B cell (primary cell): ENCODE measurements around the gene H19. TPM values are rescaled to one million over a fixed set of nuclear protein-coding genes. Genes with fewer than 3 reads are reported as not detected.

Source experiments
- ATAC-seq: fragments of 200-7000 bp; cut with Tn5 transposase; one replicate; pipeline ENCODE4 v1.10.0; 2021; ENCODE audit warnings: low read depth, mild to moderate bottlenecking, moderate number of reproducible peaks, moderate library complexity
- CTCF ChIA-PET: fragments of 350-600 bp; sonication (Branson Sonifier 250); formaldehyde crosslinking; loops from one replicate; lab custom pipeline; 2021; ENCODE audit warnings: antibody characterized with exemption, inconsistent platforms; lab: Charles Lee
- POLR2A ChIA-PET: fragments of 350-600 bp; sonication (Branson Sonifier 250); formaldehyde crosslinking; loops from one replicate; lab custom pipeline; 2021; ENCODE audit warnings: antibody characterized with exemption; lab: Charles Lee
- DNase-seq: peaks from one replicate; pipeline ENCODE4 v3.0.0; 2013
- H2AFZ ChIP-seq: 2 replicates; pipeline ENCODE4 v1.6.1; 2012; ENCODE audit warnings: mild to moderate bottlenecking, low read depth, low read length; ENCODE audit not compliant: insufficient read depth, poor library complexity, severe bottlenecking
- H3K27ac ChIP-seq, 2 donors: 1 replicate in 1 of 2; 2 replicates in 1 of 2; pipeline ENCODE4 v1.5.1; 2012 to 2013; ENCODE audit warnings: low read length in 2 of 2, mild to moderate bottlenecking in 2 of 2, moderate library complexity in 1 of 2
- H3K27me3 ChIP-seq, 4 experiments: fragments of 200-600 bp in 1 of 4; sonication (generic) in 1 of 4; replicated peaks in 1 of 4; 1 replicate in 2 of 4; 2 replicates in 2 of 4; pipeline versions ENCODE4 v1.6.1 to v1.7.0; 2013 to 2016; ENCODE audit warnings: low read length in 3 of 4, mild to moderate bottlenecking in 2 of 4, mixed read lengths in 1 of 4, moderate library complexity in 1 of 4; ENCODE audit not compliant: insufficient read depth in 4 of 4, control insufficient read depth in 3 of 4; ENCODE audit errors: control extremely low read depth in 1 of 4
- H3K36me3 ChIP-seq, 2 experiments: replicated peaks in 1 of 2; 1 replicate in 1 of 2; 2 replicates in 1 of 2; pipeline versions ENCODE4 v1.6.1 to v1.7.1; 2013; ENCODE audit warnings: low read length in 1 of 2; ENCODE audit not compliant: insufficient read depth in 2 of 2, control insufficient read depth in 1 of 2; ENCODE audit errors: control extremely low read depth in 1 of 2, extremely low read depth in 1 of 2
- H3K4me1 ChIP-seq, 2 donors: fragments of 200-600 bp in 1 of 2; sonication (generic) in 1 of 2; 1 replicate in 1 of 2; 2 replicates in 1 of 2; pipeline versions ENCODE4 v1.5.1 to v1.6.1; 2013 to 2017; ENCODE audit warnings: low read length in 2 of 2; ENCODE audit not compliant: control insufficient read depth in 2 of 2, insufficient read depth in 2 of 2
- H3K4me2 ChIP-seq: replicated peaks from 2 replicates; pipeline ENCODE3; 2012; ENCODE audit warnings: mild to moderate bottlenecking, low read depth, low read length; ENCODE audit not compliant: poor library complexity, severe bottlenecking
- H3K4me3 ChIP-seq, 5 experiments: fragments of 200-600 bp in 1 of 5; sonication (generic) in 1 of 5; 1 replicate in 3 of 5; 2 replicates in 2 of 5; pipeline versions ENCODE4 v1.5.1 to v1.7.0; 2011 to 2016; ENCODE audit warnings: low read length in 4 of 5, mild to moderate bottlenecking in 4 of 5, low read depth in 2 of 5, control low read depth in 1 of 5, moderate library complexity in 1 of 5; ENCODE audit not compliant: insufficient read depth in 1 of 5; ENCODE audit errors: control extremely low read depth in 1 of 5, extremely low read depth in 1 of 5
- H3K79me2 ChIP-seq: fragments of 200-600 bp; sonication (generic); one replicate; pipeline ENCODE4 v1.6.0; 2016; ENCODE audit warnings: low read length; ENCODE audit not compliant: control insufficient read depth, insufficient read depth
- H3K9ac ChIP-seq: fragments of 200-600 bp; sonication (generic); 2 replicates; pipeline ENCODE4 v1.6.1; 2017; ENCODE audit warnings: mild to moderate bottlenecking, low read length, moderate library complexity
- H3K9me3 ChIP-seq, 3 donors: one replicate each; pipeline versions ENCODE4 v1.6.1 to v1.7.1; 2013; ENCODE audit warnings: low read length in 2 of 3; ENCODE audit not compliant: control insufficient read depth in 2 of 3, insufficient read depth in 1 of 3; ENCODE audit errors: control extremely low read depth in 1 of 3
- H4K20me1 ChIP-seq: 2 replicates; pipeline ENCODE4 v1.6.0; 2012; ENCODE audit warnings: mild to moderate bottlenecking, low read length; ENCODE audit not compliant: insufficient read depth, control insufficient read depth, poor library complexity, severe bottlenecking
- H3K27ac Mint-ChIP-seq: one replicate; pipeline ENCODE4 v1.8.0; 2021; ENCODE audit warnings: mixed read lengths
- H3K27me3 Mint-ChIP-seq: one replicate; pipeline ENCODE4 v1.8.0; 2021; ENCODE audit warnings: mixed read lengths
- H3K4me1 Mint-ChIP-seq: one replicate; pipeline ENCODE4 v1.8.0; 2021; ENCODE audit warnings: mixed read lengths
- H3K4me3 Mint-ChIP-seq: one replicate; pipeline ENCODE4 v1.8.0; 2021; ENCODE audit warnings: mixed read lengths
- H3K9me3 Mint-ChIP-seq: one replicate; pipeline ENCODE4 v1.8.0; 2022; ENCODE audit warnings: mixed read lengths; ENCODE audit not compliant: insufficient read depth
- CTCF ChIP-seq: fragments of 200-600 bp; IDR thresholded peaks from one replicate; pipeline ENCODE4 v1.8.0; 2022; ENCODE audit warnings: antibody characterized with exemption, mild to moderate bottlenecking
- EZH2 ChIP-seq: IDR thresholded peaks from 2 replicates; pipeline ENCODE4 v1.6.1; 2012; ENCODE audit warnings: borderline replicate concordance, low read depth, mild to moderate bottlenecking, moderate library complexity, low read length; ENCODE audit not compliant: insufficient read depth, poor library complexity, severe bottlenecking
- WGBS: methylation state at CpG from one replicate; pipeline ENCODE4 v1.1.5; 2013; ENCODE audit warnings: missing lambda C conversion rate; ENCODE audit not compliant: insufficient coverage; 5-methylcytosine and 5-hydroxymethylcytosine counted together
- intact Hi-C: fragments of 100-400 bp; cut with micrococcal nuclease; formaldehyde crosslinking; loops from one replicate; pipeline ENCODE4 v1.10.0; 2022
- polyA plus RNA-seq: library from polyadenylated mRNA; depleted of rRNA; stranded (reverse); fragments of >200 nt; gene quantifications from 2 replicates; pipeline ENCODE4 v1.2.3, GENCODE V29; 2012
- total RNA-seq, 2 donors: library from RNA; stranded (reverse); fragments of 120-200 nt in 1 of 2; gene quantifications; 1 replicate in 1 of 2; 2 replicates in 1 of 2; pipeline versions ENCODE4 v1.2.3 to v1.2.4, GENCODE V29; 2013 to 2022

Gene H19
- total and polyA plus RNA-seq, 2 donors (not counting 1 experiment from before 2014, with no cell fraction given), result not detected

GRCh38 chr11:1992111-1992510 is 5.5 kb downstream of the H19 start:
- H3K79me2 ChIP-seq, result no peaks in the 10 kb centered on the region
- Mint-ChIP-seq H3K27ac (no peak overlapping the region), H3K4me3 (no peak overlapping the region), H3K4me1 (no peaks in the 10 kb centered on the region), H3K9me3 (no peaks in the 10 kb centered on the region), H3K27me3 (no peaks in the 10 kb centered on the region)
- no peak overlapping the region for H3K4me2 ChIP-seq
- no peaks in the 10 kb centered on the region for H3K36me3 ChIP-seq
- no peak for TF ChIP-seq CTCF
- no peak for TF ChIP-seq EZH2
- no peaks in the 10 kb centered on the region for H3K9me3 ChIP-seq
- H2AFZ ChIP-seq, result no peak overlapping the region
- ChIA-PET POLR2A (no interaction called here), CTCF (no interaction called here)
- WGBS, result no CpG with 5 or more reads among the region's 26 CpGs
- ATAC-seq (no peak), DNase-seq (no peak)
- H3K27ac ChIP-seq, result no peak overlapping the region
- no peaks in the 10 kb centered on the region for H4K20me1 ChIP-seq
- H3K4me3 ChIP-seq, result no peak overlapping the region
- intact Hi-C loops, result no loop called here
- H3K27me3 ChIP-seq, result no peaks in the 10 kb centered on the region
- H3K4me1 ChIP-seq, result no peaks in the 10 kb centered on the region
- no peak overlapping the region for H3K9ac ChIP-seq

DNA sequence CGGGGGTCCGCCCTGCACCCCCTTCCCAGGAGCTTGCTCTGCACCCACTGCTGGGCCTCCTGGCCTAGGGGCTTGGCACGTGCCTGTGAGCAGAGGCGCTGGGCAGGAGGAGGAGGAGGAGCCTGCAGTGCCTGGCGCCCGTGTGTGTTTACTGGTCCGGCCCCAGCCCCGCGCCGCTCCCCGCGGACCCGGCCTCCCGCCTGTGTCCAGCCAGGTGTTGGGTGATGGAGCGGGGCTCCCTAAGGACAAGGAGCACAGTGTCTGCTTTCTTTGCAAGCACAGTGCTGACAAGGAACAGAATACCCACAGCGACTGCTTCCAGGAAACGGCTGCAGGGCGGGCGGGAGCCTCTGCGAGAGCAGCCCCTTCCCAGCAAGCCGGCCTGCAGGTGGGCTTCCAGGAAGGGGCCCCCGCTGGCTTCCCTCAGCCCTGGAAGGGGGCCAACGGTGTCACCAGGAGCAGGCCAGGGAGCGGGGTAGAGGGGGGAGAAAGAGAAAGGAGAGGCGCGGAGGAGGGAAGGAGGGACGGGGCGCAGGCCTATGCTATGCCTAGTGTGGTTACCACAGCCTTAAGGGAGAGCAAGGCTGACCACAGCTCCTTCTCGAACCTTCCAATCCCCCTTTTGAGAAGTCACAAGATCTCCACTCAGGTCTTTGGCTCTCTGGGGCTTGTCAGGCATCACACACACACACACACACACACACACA is 6.6 kb downstream of the H19 start:
- POLR2A ChIA-PET, result no interaction called here
- H4K20me1 ChIP-seq, result no peaks in the 10 kb centered on the region
- H3K36me3 ChIP-seq, result no peaks in the 10 kb centered on the region
- no peaks in the 10 kb centered on the region for H3K27me3 ChIP-seq
- H3K4me3 ChIP-seq, result no peak overlapping the region
- no peaks in the 10 kb centered on the region for H3K4me1 ChIP-seq
- H3K9me3 ChIP-seq, result no peaks in the 10 kb centered on the region
- no peak for TF ChIP-seq EZH2
- no peak for TF ChIP-seq CTCF
- no peak overlapping the region for H3K27ac ChIP-seq
- no peak overlapping the region for H3K4me2 ChIP-seq
- H3K9ac ChIP-seq, result no peak overlapping the region
- no peaks in the 10 kb centered on the region for H3K9me3 Mint-ChIP-seq
- no peak overlapping the region for H3K27ac Mint-ChIP-seq
- no CpG with 5 or more reads among the region's 29 CpGs for WGBS
- no peak for ATAC-seq
- H2AFZ ChIP-seq, result no peak overlapping the region
- CTCF ChIA-PET, result no interaction called here
- H3K4me1 Mint-ChIP-seq, result no peaks in the 10 kb centered on the region
- no peak overlapping the region for H3K4me3 Mint-ChIP-seq
- no peaks in the 10 kb centered on the region for H3K27me3 Mint-ChIP-seq
- no peaks in the 10 kb centered on the region for H3K79me2 ChIP-seq
- intact Hi-C loops, result no loop called here
- no peak for DNase-seq
